GM23248 (cell line): Measurements from ENCODE around the gene CFAP54.

Experiments used
- EZH2 ChIP-seq: fragments of 200-600 bp; sonication (generic); IDR thresholded peaks from 2 replicates; pipeline ENCODE4 v1.6.1; 2018; ENCODE audit warnings: antibody characterized with exemption, mild to moderate bottlenecking; ENCODE audit not compliant: insufficient read depth, poor library complexity, severe bottlenecking
- EZH2phosphoT487 ChIP-seq: fragments of 200-600 bp; sonication (generic); IDR thresholded peaks from 2 replicates; pipeline ENCODE4 v1.6.1; 2018; ENCODE audit warnings: antibody characterized with exemption, moderate library complexity, mild to moderate bottlenecking, low read depth; ENCODE audit not compliant: insufficient read depth

DNA sequence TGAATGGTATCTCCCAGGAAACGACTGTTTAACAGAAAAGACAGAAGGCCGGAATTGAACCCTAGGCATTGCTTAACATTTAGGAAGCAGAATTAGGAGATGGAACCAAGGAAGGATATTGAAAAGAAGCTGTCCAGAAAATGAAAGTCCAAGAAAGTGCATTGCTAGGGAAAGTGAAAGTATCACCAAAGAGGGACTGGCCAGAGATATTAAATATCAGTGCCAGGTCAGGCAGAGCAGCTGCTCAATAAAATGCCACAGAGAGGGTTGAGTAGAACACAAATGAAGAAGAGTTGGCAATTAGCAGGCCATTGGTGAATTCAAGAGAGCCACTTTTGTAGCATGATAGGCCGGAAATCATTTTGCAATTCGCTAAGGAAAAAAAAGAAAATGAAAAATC lies 101.6 kb downstream of the CFAP54 start:
- TF ChIP-seq EZH2 = no peak
- no peak for TF ChIP-seq EZH2phosphoT487
